OCI-LY3 (cell line): Measurements from ENCODE around the gene RAB4B.
"Not testable (repeated sequence)": the region's sequence is repeated elsewhere in the genome, so short reads cannot be mapped to it uniquely, and the experiment has no call there.

ENCODE experiments used
- H2AFZ ChIP-seq: fragments of 200-600, 300-600 bp; shearing (Covaris generic); 2 replicates; pipeline ENCODE4 v1.6.0; 2014; ENCODE audit warnings: antibody characterized with exemption, low read depth, low read length
- H3K27ac ChIP-seq: fragments of 200-600, 300-600 bp; sonication (generic); 2 replicates; pipeline ENCODE4 v1.5.1; 2014; ENCODE audit warnings: mild to moderate bottlenecking, low read length, moderate library complexity, mixed read lengths
- H3K27me3 ChIP-seq: fragments of 200-600, 300-600 bp; sonication (generic); 2 replicates; pipeline ENCODE4 v1.6.1; 2014; ENCODE audit warnings: low read depth, low read length, mixed read lengths
- H3K36me3 ChIP-seq: fragments of 200-600, 300-600 bp; sonication (generic); replicated peaks from 2 replicates; pipeline ENCODE3; 2014; ENCODE audit warnings: low read depth, low read length, mixed read lengths
- H3K4me1 ChIP-seq: fragments of 300-600, 200-600 bp; sonication (generic); 2 replicates; pipeline ENCODE4 v1.6.1; 2014; ENCODE audit warnings: low read length, mixed read lengths
- H3K4me2 ChIP-seq: fragments of 200-600, 300-600 bp; sonication (generic); 2 replicates; pipeline ENCODE4 v1.6.1; 2014; ENCODE audit warnings: low read length, mixed read lengths
- H3K4me3 ChIP-seq: fragments of 300-600, 200-600 bp; sonication (generic); 2 replicates; pipeline ENCODE4 v1.5.1; 2014; ENCODE audit warnings: antibody characterized with exemption, mild to moderate bottlenecking, low read length, moderate library complexity
- H3K79me2 ChIP-seq: fragments of 300-600, 200-600 bp; shearing (Covaris generic); 2 replicates; pipeline ENCODE4 v1.6.1; 2014; ENCODE audit warnings: mild to moderate bottlenecking, low read length, mixed read lengths
- H3K9ac ChIP-seq: fragments of 300-600, 200-600 bp; shearing (Covaris generic); 2 replicates; pipeline ENCODE4 v1.6.0; 2014; ENCODE audit warnings: mild to moderate bottlenecking, low read length, moderate library complexity
- H3K9me3 ChIP-seq: fragments of 200-600, 300-600 bp; shearing (Covaris generic); 2 replicates; pipeline ENCODE4 v1.6.1; 2014; ENCODE audit warnings: low read length, mixed read lengths; ENCODE audit not compliant: insufficient read depth
- H4K20me1 ChIP-seq: fragments of 200-600, 300-600 bp; sonication (generic); 2 replicates; pipeline ENCODE4 v1.6.1; 2016; ENCODE audit warnings: low read length, mixed read lengths; ENCODE audit not compliant: insufficient read depth
- CTCF ChIP-seq: fragments of 200-600, 300-600 bp; sonication (generic); IDR thresholded peaks from 2 replicates; pipeline ENCODE4 v1.5.1; 2014; ENCODE audit warnings: antibody characterized with exemption, low read length, low read depth
- EZH2phosphoT487 ChIP-seq: fragments of 200-600 bp; shearing (Covaris generic); IDR thresholded peaks from 2 replicates; pipeline ENCODE4 v1.6.1; 2018; ENCODE audit warnings: antibody characterized with exemption, mixed run types, low read depth

RAB4B gene

GRCh38 chr19:40777937-40778705, at the start of gene RAB4B:
RAB4B (plus strand) TSS chr19:40778247; CDS start chr19:40778376, 129 bp downstream.
- H3K9me3 ChIP-seq = no peaks in the 10 kb centered on the region
- peaks cover 27% of the 10 kb centered on the region for H3K4me1 ChIP-seq

GRCh38 chr19:40730065-40730464, 48.0 kb upstream of the RAB4B start:
- H3K9ac ChIP-seq = not testable (repeated sequence)

More at GRCh38 chr19:40777937-40778705, at the start of gene RAB4B:
- Histone ChIP-seq H2AFZ (peak within 1 kb of the TSS; percentile 33; the same call in 1 of the 2 replicates), H3K27ac (peak within 1 kb of the TSS; percentile 96), H3K27me3 (no peaks in the 10 kb centered on the region), H3K4me3 (peak within 1 kb of the TSS; percentile 84), H3K79me2 (0 out of 2 replicates have a peak, but pooled peaks cover 3% of the 10 kb centered on the region), H3K4me2 (peak within 1 kb of the TSS; percentile 93), H3K36me3 (peaks cover 3% of the 10 kb centered on the region), H3K9ac (peak within 1 kb of the TSS; percentile 99), H4K20me1 (no peaks in the 10 kb centered on the region)
- TF ChIP-seq EZH2phosphoT487 = no peak
- no peak for TF ChIP-seq CTCF

GRCh38 chr19:40732304-40732703, 45.7 kb upstream of the RAB4B start:
- not testable (repeated sequence) for H3K27me3 ChIP-seq, H3K79me2 ChIP-seq, H3K4me1 ChIP-seq, H3K4me2 ChIP-seq, H3K9ac ChIP-seq, H3K4me3 ChIP-seq, H2AFZ ChIP-seq, H4K20me1 ChIP-seq, H3K9me3 ChIP-seq, H3K27ac ChIP-seq
- H3K36me3 ChIP-seq = peaks cover 43% of the 10 kb centered on the region

More at GRCh38 chr19:40730065-40730464, 48.0 kb upstream of the RAB4B start:
- not testable (repeated sequence) for H4K20me1 ChIP-seq, H3K27me3 ChIP-seq, H2AFZ ChIP-seq, H3K9me3 ChIP-seq, H3K4me2 ChIP-seq, H3K4me1 ChIP-seq, H3K27ac ChIP-seq, H3K4me3 ChIP-seq, H3K79me2 ChIP-seq
- H3K36me3 ChIP-seq = peaks cover 37% of the 10 kb centered on the region

- H2AFZ ChIP-seq = no peak overlapping the region
- no peak overlapping the region for H3K9ac ChIP-seq
- no peaks in the 10 kb centered on the region for H3K79me2 ChIP-seq
- peaks cover 43% of the 10 kb centered on the region for H3K36me3 ChIP-seq
- H3K4me3 ChIP-seq = no peak overlapping the region
- TF ChIP-seq EZH2phosphoT487 = no peak
- TF ChIP-seq CTCF = no peak
- H3K9me3 ChIP-seq = no peaks in the 10 kb centered on the region
- H3K4me1 ChIP-seq = no peaks in the 10 kb centered on the region
- H3K27ac ChIP-seq = no peak overlapping the region
- no peaks in the 10 kb centered on the region for H3K27me3 ChIP-seq
- H4K20me1 ChIP-seq = no peaks in the 10 kb centered on the region
- H3K4me2 ChIP-seq = no peak overlapping the region
Measured at GRCh38 chr19:40733149-40733548, 44.9 kb upstream of the RAB4B start.

GRCh38 chr19:40735013-40735771, 42.9 kb upstream of the RAB4B start:
- Histone ChIP-seq H2AFZ (no peak overlapping the region), H4K20me1 (no peaks in the 10 kb centered on the region), H3K27ac (no peak overlapping the region), H3K4me1 (no peaks in the 10 kb centered on the region), H3K4me2 (no peak overlapping the region), H3K27me3 (no peaks in the 10 kb centered on the region), H3K36me3 (peaks cover 43% of the 10 kb centered on the region), H3K79me2 (no peaks in the 10 kb centered on the region), H3K4me3 (no peak overlapping the region), H3K9me3 (no peaks in the 10 kb centered on the region), H3K9ac (no peak overlapping the region)
- no peak for TF ChIP-seq EZH2phosphoT487
- no peak for TF ChIP-seq CTCF
